Mammary epithelial cell (primary cell): ENCODE results near the gene ASIC2.

Experiments
- CTCF ChIP-seq, 2 donors: IDR thresholded peaks in 1 of 2; conservative IDR thresholded peaks in 1 of 2; 2 replicates each; pipeline ENCODE4 v1.5.1; 2011 to 2012; ENCODE audit warnings: inconsistent platforms in 2 of 2, low read length in 2 of 2, mild to moderate bottlenecking in 2 of 2, control low read depth in 1 of 2, low read depth in 1 of 2; ENCODE audit not compliant: insufficient read depth in 1 of 2; ENCODE audit errors: extremely low read depth in 1 of 2
- EZH2 ChIP-seq: IDR thresholded peaks from 2 replicates; pipeline ENCODE4 v1.6.1; 2012; ENCODE audit warnings: low read length, inconsistent platforms, borderline replicate concordance

- TF ChIP-seq CTCF (conservative IDR thresholded peaks at IDR 0.05 in 1 of 2, IDR thresholded peaks at IDR 0.05 in 1 of 2; ENCODE audit: extremely low read depth in 1 of 2, insufficient read depth in 1 of 2, low read depth in 1 of 2, low read length in 2 of 2) (no peak), EZH2 (no peak)
Measured at GRCh38 chr17:33197342-33197741, 95.8 kb downstream of the ASIC2 start.
